NB4 (cell line): Measurements from ENCODE around the gene MITD1.

Source experiments
- CTCF ChIP-seq: IDR thresholded peaks from one replicate; pipeline ENCODE4 v1.5.1; 2012; ENCODE audit warnings: low read depth, low read length
- POLR2A ChIP-seq: IDR thresholded peaks from 2 replicates; pipeline ENCODE4 v1.6.1; 2011; ENCODE audit warnings: mild to moderate bottlenecking; ENCODE audit not compliant: insufficient read length; ENCODE audit errors: extremely low read depth

GRCh38 chr2:99159594-99159993, 21.3 kb downstream of the MITD1 start:
- TF ChIP-seq CTCF (no peak), POLR2A (no peak)
